CD14-positive monocyte (primary cell): ENCODE measurements around the gene VAX1. TPM values are rescaled to one million over a fixed set of nuclear protein-coding genes. Genes with fewer than 3 reads are reported as not detected.

ENCODE experiments used
- DNase-seq, 3 donors: peaks; one replicate each; pipeline ENCODE4 v3.0.0-alpha.2; 2011 to 2022
- H2AFZ ChIP-seq: 2 replicates; pipeline ENCODE4 v1.6.0; 2012; ENCODE audit warnings: mild to moderate bottlenecking, low read depth, low read length, inconsistent platforms; ENCODE audit not compliant: insufficient read depth, poor library complexity, severe bottlenecking
- H3K27ac ChIP-seq, 2 donors: 1 replicate in 1 of 2; 2 replicates in 1 of 2; pipeline ENCODE4 v1.5.1; 2012 to 2013; ENCODE audit warnings: low read length in 2 of 2, control low read depth in 1 of 2, inconsistent platforms in 1 of 2, low read depth in 1 of 2, mild to moderate bottlenecking in 1 of 2
- H3K27me3 ChIP-seq, 2 donors: one replicate each; pipeline versions ENCODE4 v1.6.0 to v1.6.1; 2011 to 2013; ENCODE audit warnings: low read length in 2 of 2; ENCODE audit not compliant: control insufficient read depth in 2 of 2, insufficient read depth in 2 of 2
- H3K36me3 ChIP-seq, 2 donors: replicated peaks in 1 of 2; 1 replicate in 1 of 2; 2 replicates in 1 of 2; pipeline versions ENCODE4 v1.5.1 to v1.6.1; 2012 to 2013; ENCODE audit warnings: low read length in 2 of 2, control low read depth in 1 of 2, inconsistent platforms in 1 of 2, mild to moderate bottlenecking in 1 of 2; ENCODE audit not compliant: insufficient read depth in 2 of 2, control insufficient read depth in 1 of 2
- H3K4me1 ChIP-seq, 2 donors: 1 replicate in 1 of 2; 2 replicates in 1 of 2; pipeline versions ENCODE4 v1.5.1 to v1.6.1; 2012 to 2013; ENCODE audit warnings: low read length in 2 of 2, control low read depth in 1 of 2, inconsistent platforms in 1 of 2, mild to moderate bottlenecking in 1 of 2, moderate library complexity in 1 of 2; ENCODE audit not compliant: insufficient read depth in 2 of 2, control insufficient read depth in 1 of 2
- H3K4me2 ChIP-seq: replicated peaks from 2 replicates; pipeline ENCODE3; 2012; ENCODE audit warnings: low read length, moderate library complexity, mild to moderate bottlenecking; ENCODE audit not compliant: poor library complexity, severe bottlenecking; ENCODE audit errors: extremely low read depth
- H3K4me3 ChIP-seq, 3 experiments: fragments of 200-600 bp in 1 of 3; sonication (generic) in 1 of 3; replicated peaks in 1 of 3; 1 replicate in 2 of 3; 2 replicates in 1 of 3; pipeline ENCODE4 v1.5.1; 2011 to 2013; ENCODE audit warnings: low read length in 3 of 3, mild to moderate bottlenecking in 3 of 3, control low read depth in 2 of 3, low read depth in 2 of 3, inconsistent platforms in 1 of 3, moderate library complexity in 1 of 3
- H3K79me2 ChIP-seq: 2 replicates; pipeline ENCODE4 v1.6.0; 2012; ENCODE audit warnings: mild to moderate bottlenecking, control low read depth, inconsistent platforms, low read length, moderate library complexity; ENCODE audit not compliant: insufficient read depth
- H3K9ac ChIP-seq: 2 replicates; pipeline ENCODE4 v1.6.0; 2017; ENCODE audit warnings: low read length, mild to moderate bottlenecking; ENCODE audit not compliant: insufficient read depth, poor library complexity, severe bottlenecking
- H3K9me3 ChIP-seq, 2 donors: replicated peaks in 1 of 2; 1 replicate in 1 of 2; 2 replicates in 1 of 2; pipeline versions ENCODE4 v1.5.1 to v1.6.1; 2012 to 2013; ENCODE audit warnings: low read length in 2 of 2, control low read depth in 1 of 2; ENCODE audit not compliant: control insufficient read depth in 1 of 2, insufficient read depth in 1 of 2
- H4K20me1 ChIP-seq: 2 replicates; pipeline ENCODE4 v1.6.0; 2012; ENCODE audit warnings: mild to moderate bottlenecking, low read length, control low read depth, moderate library complexity; ENCODE audit not compliant: insufficient read depth
- H3K27ac Mint-ChIP-seq, 7 donors: one replicate each; pipeline ENCODE4 v1.8.0; 2020; ENCODE audit warnings: mild to moderate bottlenecking in 7 of 7, mixed read lengths in 7 of 7, moderate library complexity in 6 of 7, inconsistent platforms in 2 of 7
- H3K27me3 Mint-ChIP-seq, 3 donors: one replicate each; pipeline ENCODE4 v1.8.0; 2021 to 2022; ENCODE audit warnings: low read depth in 3 of 3, mild to moderate bottlenecking in 3 of 3, mixed read lengths in 3 of 3, moderate library complexity in 3 of 3, inconsistent platforms in 1 of 3
- H3K36me3 Mint-ChIP-seq, 2 donors: one replicate each; pipeline ENCODE4 v1.8.0; 2020; ENCODE audit warnings: mixed read lengths in 2 of 2, inconsistent platforms in 1 of 2, mild to moderate bottlenecking in 1 of 2
- H3K4me1 Mint-ChIP-seq: one replicate; pipeline ENCODE4 v1.8.0; 2020; ENCODE audit warnings: mild to moderate bottlenecking, mixed read lengths
- H3K4me3 Mint-ChIP-seq, 2 donors: one replicate each; pipeline ENCODE4 v1.8.0; 2020; ENCODE audit warnings: mild to moderate bottlenecking in 2 of 2, mixed read lengths in 2 of 2, moderate library complexity in 1 of 2
- H3K9me3 Mint-ChIP-seq, 7 donors: one replicate each; pipeline ENCODE4 v1.8.0; 2020 to 2022; ENCODE audit warnings: mixed read lengths in 7 of 7, mild to moderate bottlenecking in 6 of 7, moderate library complexity in 6 of 7, inconsistent platforms in 2 of 7
- CTCF ChIP-seq: fragments of 200-600 bp; IDR thresholded peaks from one replicate; pipeline ENCODE4 v1.8.0; 2022; ENCODE audit warnings: antibody characterized with exemption, mild to moderate bottlenecking
- WGBS: methylation state at CpG from one replicate; pipeline ENCODE4 v1.1.5; 2013; ENCODE audit warnings: missing lambda C conversion rate; ENCODE audit not compliant: insufficient coverage; 5-methylcytosine and 5-hydroxymethylcytosine counted together
- intact Hi-C, 2 donors: fragments of 100-400 bp; cut with micrococcal nuclease; formaldehyde crosslinking; loops; one replicate each; pipeline versions ENCODE4 v1.15.0 to v1.15.1; 2023
- polyA plus RNA-seq, 3 donors: library from polyadenylated mRNA; depleted of rRNA in 1 of 3; unstranded in 2 of 3; stranded (reverse) in 1 of 3; fragments of 300-500 nt in 2 of 3; fragments of >200 nt in 1 of 3; fragmentation: Illumina TruSeq in 2 of 3; gene quantifications; 1 replicate in 2 of 3; 2 replicates in 1 of 3; pipeline ENCODE4 v1.2.3, GENCODE V29; 2012 to 2021

Gene VAX1
- polyA plus RNA-seq, 3 donors = not detected

DNA sequence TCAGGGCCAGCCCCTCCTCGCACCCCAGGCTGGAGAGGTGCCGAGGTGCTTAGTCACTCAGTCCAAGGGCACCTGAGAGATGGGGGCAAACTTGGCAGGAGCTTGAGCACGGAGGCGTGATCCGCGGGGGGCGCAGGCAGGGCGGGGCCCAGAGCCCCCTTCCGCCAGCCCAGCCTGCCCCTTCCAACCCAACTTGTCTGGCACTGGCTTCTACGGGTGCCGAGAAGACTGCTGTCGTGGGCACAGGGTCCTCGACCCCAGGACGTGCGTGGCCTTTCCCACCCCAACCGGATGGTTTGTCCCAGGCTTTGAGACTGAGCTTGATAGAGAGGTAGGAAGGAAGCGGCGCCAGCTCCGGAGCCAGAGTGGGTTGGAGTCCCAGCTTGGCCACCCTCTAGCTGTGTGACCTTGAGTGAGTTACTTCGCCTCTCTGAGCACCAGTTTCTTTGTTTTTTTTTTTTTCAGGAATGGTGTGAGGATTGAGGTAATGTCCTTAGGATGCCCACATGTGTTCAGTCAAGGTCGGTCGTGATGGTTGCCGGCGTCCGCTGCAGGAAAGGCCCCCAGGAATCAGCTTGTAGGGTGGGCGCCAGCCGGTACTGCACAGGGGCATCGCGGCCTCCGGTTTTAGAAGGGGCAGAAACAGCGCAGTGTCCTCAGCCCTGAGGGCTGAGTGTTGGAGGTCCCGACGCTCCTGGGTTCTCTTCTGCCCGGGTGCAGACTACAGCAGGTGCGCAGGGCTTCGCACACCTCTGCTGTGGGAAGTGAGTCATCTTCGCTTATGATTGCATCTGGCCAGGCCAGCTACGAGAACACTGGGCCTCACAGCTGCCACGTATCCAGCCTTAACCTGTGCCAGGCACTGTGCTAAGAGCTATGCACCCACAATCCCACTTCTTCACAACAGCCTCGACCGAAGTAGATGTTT is 28.6 kb upstream of the VAX1 start:
- H3K27me3 Mint-ChIP-seq = peaks cover 88 to 98% (median 90%) of the 10 kb centered on the region in 3 donors

More for the DNA sequence above, 28.6 kb upstream of the VAX1 start:
- Histone ChIP-seq H3K4me3 (no peak overlapping the region), H3K4me2 (no peak overlapping the region), H3K27me3 (peaks cover 90 to 99% of the 10 kb centered on the region in 2 donors), H3K79me2 (no peaks in the 10 kb centered on the region), H3K9me3 (peaks cover 2 to 41% of the 10 kb centered on the region in 2 donors), H2AFZ (no peak overlapping the region), H4K20me1 (no peaks in the 10 kb centered on the region), H3K4me1 (peaks cover 27 to 39% of the 10 kb centered on the region in 2 donors), H3K27ac (no peak overlapping the region), H3K36me3 (no peaks in the 10 kb centered on the region), H3K9ac (no peak overlapping the region)
- H3K4me1 Mint-ChIP-seq = peaks cover 45% of the 10 kb centered on the region
- TF ChIP-seq CTCF = no peak
- H3K9me3 Mint-ChIP-seq = peaks cover 0 to 23% (median 19%) of the 10 kb centered on the region in 7 donors
- H3K27ac Mint-ChIP-seq = no peak overlapping the region
- peaks cover 3 to 5% of the 10 kb centered on the region in 2 donors for H3K36me3 Mint-ChIP-seq
- WGBS = 7% methylated on average over 30 of the region's 41 CpGs
- no peak for DNase-seq
- intact Hi-C loops = no loop called here
- H3K4me3 Mint-ChIP-seq = peak overlapping the region in 1 of 2 donors; percentile 89
